A549 (cell line): ENCODE measurements around the gene SLC45A2.
"Not testable (repeated sequence)": the region's sequence is repeated elsewhere in the genome, so short reads cannot be mapped to it uniquely, and the experiment has no call there.

Experiments used
- BHLHE40 ChIP-seq: IDR thresholded peaks from 2 replicates; pipeline ENCODE4 v1.6.1; 2012; ENCODE audit warnings: low read depth, low read length, inconsistent platforms
- CHD2 ChIP-seq: fragments of 150-350 bp; IDR thresholded peaks from 2 replicates; pipeline ENCODE4 v1.6.1; 2014; ENCODE audit warnings: low read length; ENCODE audit not compliant: partially characterized antibody
- CTCF ChIP-seq: fragments of >200 bp; sonication (Bioruptor Twin); formaldehyde crosslinking; IDR thresholded peaks from 3 replicates; pipeline ENCODE4 v1.5.1; 2016
- EP300 ChIP-seq, 2 experiments: fragments of >200 bp; sonication (Bioruptor Twin); formaldehyde crosslinking; IDR thresholded peaks; 2 replicates in 1 of 2; 3 replicates in 1 of 2; pipeline ENCODE4 v1.6.1; 2016 to 2017
- ESRRA ChIP-seq: fragments of 150-350 bp; IDR thresholded peaks from 2 replicates; pipeline ENCODE4 v1.6.1; 2014; ENCODE audit warnings: mild to moderate bottlenecking, low read length, borderline replicate concordance
- MAX ChIP-seq: IDR thresholded peaks from 2 replicates; pipeline ENCODE4 v1.6.1; 2012
- NFE2L2 ChIP-seq: fragments of 150-350 bp; conservative IDR thresholded peaks from 2 replicates; pipeline ENCODE4 v1.6.1; 2014; ENCODE audit warnings: low read length
- USF2 ChIP-seq: fragments of 450-650 bp; IDR thresholded peaks from 2 replicates; pipeline ENCODE4 v1.6.1; 2014; ENCODE audit warnings: antibody characterized with exemption

- not testable (repeated sequence) for TF ChIP-seq CTCF; BHLHE40; CHD2; MAX; EP300 (IDR thresholded peaks at IDR 0.05); USF2; ESRRA; NFE2L2
These were observed 69.6 kb downstream of the SLC45A2 start for GRCh38 chr5:33914844-33915243.
